NCI-H2081 treated with DMSO at 0.1 percent for 48 hours (cell line): ENCODE results near the gene PDK1.

Experiments
- DNase-seq: peaks from one replicate; lab custom pipeline; 2025; lab: John Stamatoyannopoulos, UW

PDK1 gene

GRCh38 chr2:172642301-172643020 is 86.6 kb downstream of the PDK1 start:
- no peak for DNase-seq

DNA sequence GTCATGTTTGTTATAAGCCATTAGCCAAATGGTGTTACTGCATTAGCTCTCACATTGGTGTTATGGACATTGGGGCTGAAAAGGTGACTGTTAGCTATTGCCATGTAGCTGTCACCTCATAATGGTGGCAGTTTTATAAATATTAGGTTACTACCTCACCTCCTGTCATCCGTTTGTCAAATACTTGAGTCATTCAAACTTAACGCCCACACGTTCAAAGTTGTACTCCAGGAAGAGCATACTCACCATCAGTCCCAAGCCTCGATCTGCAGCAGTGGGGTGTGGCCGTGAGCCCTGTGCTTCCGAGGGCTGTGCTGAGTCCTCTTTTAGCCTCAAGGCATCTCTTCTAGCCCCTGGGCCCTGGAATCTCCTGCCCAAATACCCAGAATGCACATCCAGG is 87.3 kb downstream of the PDK1 start:
- DNase-seq: no peak

- DNase-seq: no peak
These were observed 91.5 kb downstream of the PDK1 start for GRCh38 chr2:172647439-172647838.

- DNase-seq: no peak
These were observed 99.4 kb downstream of the PDK1 start for GRCh38 chr2:172655091-172655837.

DNA sequence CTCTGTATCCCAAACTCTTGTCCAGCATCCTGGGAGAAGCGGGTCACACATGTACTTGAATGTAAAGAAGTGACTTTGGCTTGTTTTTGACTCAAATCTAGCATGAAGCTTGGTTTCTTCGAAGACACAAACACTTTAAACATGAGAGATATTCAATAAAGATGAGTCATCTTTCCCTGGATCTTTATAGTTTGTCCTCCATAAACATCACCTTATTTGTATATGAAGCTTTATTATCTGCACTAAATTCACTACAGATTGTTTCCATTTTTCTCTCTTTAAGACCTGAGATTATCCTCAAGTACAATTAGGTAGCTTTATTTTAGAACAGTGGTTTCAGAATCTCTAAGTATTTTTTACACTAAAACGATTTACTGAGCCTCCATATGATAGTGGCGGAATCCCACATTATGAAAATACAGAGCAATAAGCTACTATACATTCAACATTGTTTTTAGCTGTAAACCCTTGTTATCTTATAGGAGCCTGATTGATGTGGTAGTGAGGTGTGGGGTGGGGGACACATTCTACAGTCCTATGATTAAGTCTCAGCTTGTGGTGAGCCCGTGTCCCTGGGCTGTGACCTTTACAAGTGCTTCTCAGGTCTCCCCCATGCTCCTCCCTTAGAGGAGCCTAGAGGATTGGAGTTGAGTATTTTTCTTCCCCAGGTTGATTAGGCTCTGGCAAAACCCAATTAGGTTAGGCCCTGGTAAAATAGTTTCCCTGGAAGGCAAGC is 100.1 kb downstream of the PDK1 start:
- no peak for DNase-seq
